HG03460 (cell line): ENCODE data around the gene ACTBL2.

Experiments
- ATAC-seq: cut with Tn5 transposase; IDR thresholded peaks from one replicate; pipeline ENCODE4 v1.9.1; 2021; ENCODE audit not compliant: unreplicated experiment

Gene ACTBL2

GRCh38 chr5:57450991-57451876, 31.4 kb downstream of the ACTBL2 start:
- no peak for ATAC-seq

GRCh38 chr5:57448751-57449150, 33.9 kb downstream of the ACTBL2 start:
- ATAC-seq = no peak

GRCh38 chr5:57448287-57448686, 34.3 kb downstream of the ACTBL2 start:
- ATAC-seq = no peak

GRCh38 chr5:57447658-57448057, 35.0 kb downstream of the ACTBL2 start:
- ATAC-seq = no peak

GRCh38 chr5:57446966-57447365, 35.6 kb downstream of the ACTBL2 start:
- no peak for ATAC-seq

DNA sequence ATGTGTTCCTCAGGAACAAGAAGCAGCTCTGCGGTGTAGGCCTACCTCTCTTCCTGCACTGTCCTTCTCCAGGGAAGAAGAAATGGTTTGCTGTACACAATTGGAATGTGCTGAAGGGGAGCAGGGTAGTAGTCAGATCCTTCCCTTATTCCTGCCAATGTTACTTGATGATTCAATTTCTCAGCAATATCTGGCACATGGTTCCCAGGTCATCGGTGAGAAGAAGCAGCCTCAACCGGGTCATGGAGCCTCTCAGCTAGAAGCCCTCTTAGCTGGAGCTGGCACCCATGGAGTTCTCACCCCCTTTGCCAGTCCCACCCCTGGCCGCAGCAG, 36.9 kb downstream of the ACTBL2 start:
- ATAC-seq = no peak

DNA sequence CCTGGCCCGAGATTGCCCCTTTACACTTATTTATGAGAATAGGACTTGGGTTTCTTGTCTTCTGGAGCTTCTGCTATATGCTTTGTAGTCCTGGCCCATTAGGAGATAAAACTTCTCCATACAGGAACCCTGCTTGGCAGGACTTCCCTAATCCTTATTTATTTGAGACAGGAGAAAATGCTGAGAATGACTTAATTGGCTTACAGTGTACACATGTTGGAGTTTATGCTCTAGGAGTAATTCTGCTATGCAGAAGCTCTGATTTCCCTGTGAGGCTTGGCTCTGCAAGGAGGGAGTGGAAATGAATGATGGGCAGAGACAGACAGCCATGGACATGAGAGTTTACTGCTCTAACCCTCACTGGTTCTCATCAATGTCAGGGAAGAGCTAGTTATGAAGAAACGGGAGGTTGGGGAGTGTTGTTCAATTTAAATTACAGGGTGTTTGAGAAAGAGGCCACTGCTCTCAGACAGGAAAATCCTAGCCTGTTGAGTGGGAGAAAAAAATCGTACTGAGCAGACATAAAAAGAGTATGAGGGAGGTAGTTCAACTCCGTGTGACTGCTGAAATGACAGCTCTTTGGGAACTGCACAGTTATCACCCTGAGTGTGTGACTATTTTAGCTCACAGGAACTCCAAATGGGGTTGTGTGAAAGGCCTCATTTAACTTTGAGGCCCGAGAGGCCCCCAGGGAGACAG, 37.5 kb downstream of the ACTBL2 start:
- ATAC-seq = no peak

GRCh38 chr5:57442080-57442839, 40.4 kb downstream of the ACTBL2 start:
- no peak for ATAC-seq

- no peak for ATAC-seq
Measured at GRCh38 chr5:57441557-57441956, 41.1 kb downstream of the ACTBL2 start.

DNA sequence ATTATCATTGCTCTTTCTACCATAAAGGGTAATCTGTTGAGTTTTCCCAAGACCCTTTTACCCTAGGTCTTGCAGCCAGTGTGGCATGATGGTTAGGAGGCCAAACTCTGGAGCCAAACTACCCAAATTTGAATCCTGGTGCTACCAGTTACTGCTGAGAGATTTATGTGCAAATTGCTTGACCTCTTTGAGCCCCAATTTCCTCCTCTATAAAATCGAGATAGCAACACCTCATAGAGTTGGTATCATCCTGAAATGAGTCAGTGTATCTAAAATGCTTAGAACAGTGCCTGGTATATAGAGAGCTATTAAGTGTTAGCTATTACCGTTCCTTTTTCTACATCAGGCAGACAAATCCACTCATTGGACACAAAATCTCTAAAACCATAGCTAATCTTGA, 43.0 kb downstream of the ACTBL2 start:
- no peak for ATAC-seq

DNA sequence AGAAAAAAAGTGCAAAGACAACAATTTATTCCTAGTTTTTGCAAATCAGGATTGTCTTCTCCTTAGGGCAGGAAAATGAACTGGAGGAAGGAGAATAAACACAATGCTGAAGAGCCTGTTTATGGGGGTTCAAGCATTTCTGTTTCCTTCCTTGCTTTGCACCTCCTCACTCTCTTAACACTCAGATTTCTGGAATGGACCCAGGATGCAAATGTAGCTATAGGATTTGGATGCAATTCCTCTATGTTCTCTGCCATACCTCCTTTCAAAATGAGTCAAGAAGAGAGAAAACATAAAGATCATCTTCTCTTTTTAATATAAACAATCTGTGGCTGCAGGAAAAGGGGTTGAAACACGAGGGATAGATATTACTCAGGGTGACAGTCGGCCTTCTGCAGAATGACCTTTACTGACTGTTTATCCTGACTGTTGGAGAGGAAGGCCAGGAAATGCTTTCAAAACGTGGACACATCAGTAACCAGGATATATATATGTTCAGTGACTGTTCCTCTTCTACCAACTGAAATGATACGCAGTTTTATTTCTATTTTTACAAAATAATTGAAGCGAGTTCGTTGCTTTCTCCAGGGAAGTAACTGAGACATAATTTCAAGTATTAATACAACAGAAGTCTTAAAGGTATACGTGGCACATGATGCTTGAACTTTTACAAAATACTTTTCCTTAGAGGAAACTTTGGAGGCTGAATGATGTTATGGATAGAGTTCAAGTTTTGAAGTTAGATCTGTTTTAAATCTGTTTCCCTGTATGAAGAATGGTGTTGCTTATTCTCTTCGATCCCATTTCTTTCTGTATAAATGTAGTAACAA, 44.4 kb downstream of the ACTBL2 start:
- no peak for ATAC-seq

- no peak for ATAC-seq
Measured at GRCh38 chr5:57436586-57436985, 46.0 kb downstream of the ACTBL2 start.

DNA sequence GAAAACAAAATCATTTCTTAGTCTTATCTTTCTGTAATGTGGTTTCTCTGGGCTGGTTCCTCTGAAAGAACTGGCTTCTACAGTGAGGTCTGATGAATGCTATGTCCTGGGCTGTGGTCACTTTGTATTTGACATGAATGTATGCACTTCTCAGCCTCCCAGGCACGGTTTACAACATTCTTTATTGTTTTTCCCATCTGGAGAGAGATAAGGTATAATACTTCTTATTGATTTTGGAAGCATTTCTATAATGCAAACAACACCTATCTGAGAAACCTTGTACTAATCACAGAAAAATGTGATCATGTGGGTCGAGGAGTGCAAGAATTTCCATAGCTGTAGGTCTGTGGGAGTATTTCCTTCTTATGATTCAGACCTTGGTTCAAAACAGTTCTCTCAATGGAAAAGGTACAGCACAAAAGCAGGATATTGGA, 46.9 kb downstream of the ACTBL2 start:
- no peak for ATAC-seq

DNA sequence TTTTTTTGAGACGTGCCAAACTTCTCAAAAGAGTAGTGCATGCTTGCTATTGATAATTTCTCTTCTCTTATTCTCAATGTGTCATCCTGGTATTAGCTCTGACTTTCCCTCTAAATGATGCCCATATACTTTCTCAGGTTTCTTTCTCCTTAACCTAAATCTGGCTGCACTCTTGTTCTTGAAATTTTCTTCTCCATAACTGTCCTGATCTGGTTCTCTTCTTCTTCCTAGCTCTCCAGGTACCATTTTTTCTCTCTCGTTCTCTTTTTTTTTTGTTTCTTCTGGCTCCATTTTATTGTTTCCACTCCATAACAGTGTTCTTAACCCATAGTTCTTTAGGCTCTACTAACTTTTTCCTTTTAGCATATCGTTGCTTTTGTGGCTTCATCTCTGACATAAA, 47.9 kb downstream of the ACTBL2 start:
- ATAC-seq = no peak

DNA sequence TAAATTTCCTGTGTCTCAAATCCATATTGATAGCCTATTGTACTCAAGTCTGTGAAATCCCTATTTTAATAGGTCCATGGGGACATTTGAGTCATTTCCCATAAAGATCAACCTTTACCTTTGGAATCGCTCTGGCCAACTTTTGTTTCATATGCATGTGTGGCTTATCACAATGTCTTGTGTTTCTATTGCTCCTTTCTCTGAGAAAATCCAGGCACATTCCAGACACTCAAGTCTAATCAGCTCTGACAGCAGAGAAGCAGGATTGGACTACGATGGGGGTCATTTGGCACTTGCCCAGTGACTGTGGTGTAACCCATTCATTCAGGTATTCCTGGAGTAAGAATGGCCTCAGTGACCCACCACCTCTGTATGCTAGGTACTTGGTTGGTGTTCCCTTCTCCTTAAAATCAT, 48.4 kb downstream of the ACTBL2 start:
- ATAC-seq = no peak

DNA sequence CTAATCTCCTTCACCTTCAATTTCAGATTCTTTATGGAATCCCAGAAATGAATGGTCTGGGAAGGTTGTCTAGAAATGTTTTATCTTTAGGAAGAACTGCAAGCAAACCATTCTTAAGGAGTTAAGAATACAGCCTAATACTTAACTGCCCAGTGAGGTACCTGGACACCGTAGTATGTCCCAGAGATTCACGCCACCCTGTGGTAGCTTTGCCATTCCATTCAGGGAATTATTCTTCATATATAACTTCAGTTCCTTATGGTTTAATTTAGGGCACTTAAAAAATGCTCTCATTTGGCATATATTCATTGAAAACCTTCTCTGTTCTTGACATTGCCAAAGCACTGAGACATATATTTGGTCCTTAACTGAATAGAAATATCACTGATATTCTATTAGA, 49.7 kb downstream of the ACTBL2 start:
- no peak for ATAC-seq

- ATAC-seq = no peak
Measured at GRCh38 chr5:57431759-57432158, 50.9 kb downstream of the ACTBL2 start.
